HepG2 (cell line): Measurements from ENCODE around the gene ST8SIA4.

ENCODE experiments used
- ASH2L ChIP-seq: fragments of 300-600, 200-600 bp; sonication (generic); IDR thresholded peaks from 2 replicates; pipeline ENCODE4 v1.7.0; 2017; ENCODE audit warnings: low read depth, mild to moderate bottlenecking, moderate library complexity, mixed read lengths, low read length; ENCODE audit not compliant: insufficient read length
- EZH2 ChIP-seq: conservative IDR thresholded peaks from 2 replicates; pipeline ENCODE4 v1.6.1; 2012; ENCODE audit warnings: mild to moderate bottlenecking, low read depth, low read length, moderate library complexity
- MED1 ChIP-seq: sonication (generic); formaldehyde crosslinking; IDR thresholded peaks from 2 replicates; pipeline ENCODE4 v1.4.0; 2020; ENCODE audit warnings: missing genetic modification reagents
- MNT ChIP-seq: fragments of 450-650 bp; IDR thresholded peaks from 2 replicates; pipeline ENCODE4 v1.6.1; 2016
- NFIB ChIP-seq: sonication (generic); formaldehyde crosslinking; IDR thresholded peaks from 2 replicates; pipeline ENCODE4 v1.9.0; 2021; ENCODE audit warnings: missing genetic modification reagents, mild to moderate bottlenecking, borderline replicate concordance
- POLR2AphosphoS2 ChIP-seq: IDR thresholded peaks from 2 replicates; pipeline ENCODE4 v1.6.1; 2011; ENCODE audit warnings: low read depth, low read length, improper control_type of control experiment
- TP53 ChIP-seq: sonication (generic); formaldehyde crosslinking; conservative IDR thresholded peaks from 2 replicates; pipeline ENCODE4 v1.4.0; 2020; ENCODE audit warnings: missing genetic modification reagents
- TF ChIP-seq, protein P1 (sequence below): sonication (generic); formaldehyde crosslinking; IDR thresholded peaks from 2 replicates; pipeline ENCODE4 v1.4.0; 2020; ENCODE audit warnings: low read depth, mild to moderate bottlenecking, missing genetic modification reagents

DNA sequence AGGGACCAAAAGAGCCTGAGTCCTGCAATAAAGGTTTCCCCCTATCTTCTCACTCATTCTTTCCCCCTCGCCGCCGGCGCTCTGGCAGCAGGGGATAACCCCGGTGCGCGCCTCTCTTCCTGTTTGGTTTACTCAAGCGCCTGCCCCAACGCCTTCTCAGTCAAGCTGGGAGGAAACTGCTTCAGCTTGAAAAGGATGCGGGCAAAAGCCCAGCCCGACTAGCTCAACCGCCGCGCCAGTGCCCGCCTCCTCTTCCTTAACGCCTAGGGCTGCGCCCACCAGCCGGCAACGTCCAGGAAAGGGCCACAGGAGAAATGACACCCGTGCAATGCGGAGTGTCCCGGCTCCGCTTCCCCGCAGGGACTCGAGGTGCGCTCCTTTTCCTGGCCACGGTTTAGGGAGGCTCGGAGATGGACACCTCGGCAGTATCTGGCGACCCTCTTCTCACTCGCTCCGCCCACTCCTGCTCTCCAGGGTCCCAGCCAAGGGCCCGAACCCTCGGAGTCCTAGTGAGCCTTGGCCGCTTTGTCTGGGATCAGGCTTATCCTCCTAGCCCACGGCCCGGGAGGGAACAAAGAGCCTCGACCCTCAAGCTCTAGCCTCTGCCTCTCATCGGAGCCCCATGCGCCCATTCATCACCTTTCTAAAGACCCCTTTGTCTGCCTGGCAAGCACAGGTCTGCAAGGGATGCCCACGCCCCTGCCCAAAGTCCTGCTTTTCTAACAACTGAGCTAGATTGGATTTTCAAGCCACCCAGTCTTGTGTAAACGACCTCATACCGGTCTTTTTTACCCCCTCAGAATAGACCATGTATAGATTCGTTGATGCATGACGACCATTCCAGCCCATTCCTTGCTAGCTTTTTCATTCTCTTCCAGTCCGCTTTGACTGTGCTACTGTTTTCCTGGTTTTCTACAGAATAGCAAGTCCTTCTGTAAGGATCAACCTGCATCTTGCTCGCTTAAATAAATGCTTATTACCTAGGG is 2.0 kb downstream of the ST8SIA4 start:
- TF ChIP-seq ASH2L (no peak), MNT (no peak), EZH2 (no peak), NFIB (no peak), TP53 (CRISPR knock-in tag) (no peak), MED1 (CRISPR knock-in tag) (no peak), POLR2AphosphoS2 (no peak)
- TF ChIP-seq, protein P1, sequence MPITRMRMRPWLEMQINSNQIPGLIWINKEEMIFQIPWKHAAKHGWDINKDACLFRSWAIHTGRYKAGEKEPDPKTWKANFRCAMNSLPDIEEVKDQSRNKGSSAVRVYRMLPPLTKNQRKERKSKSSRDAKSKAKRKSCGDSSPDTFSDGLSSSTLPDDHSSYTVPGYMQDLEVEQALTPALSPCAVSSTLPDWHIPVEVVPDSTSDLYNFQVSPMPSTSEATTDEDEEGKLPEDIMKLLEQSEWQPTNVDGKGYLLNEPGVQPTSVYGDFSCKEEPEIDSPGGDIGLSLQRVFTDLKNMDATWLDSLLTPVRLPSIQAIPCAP, result no peak
